Motor neuron (in vitro differentiated cells): ENCODE measurements around the gene ARHGAP21. TPM values are rescaled to one million over a fixed set of nuclear protein-coding genes. Genes with fewer than 3 reads are reported as not detected.

Experiments used
- ATAC-seq, 8 experiments: fragments of 200-7000 bp; cut with Tn5 transposase; replicated peaks in 6 of 8; 2 replicates each; pipeline ENCODE4 v1.8.0; 2021; ENCODE audit warnings: mild to moderate bottlenecking in 8 of 8, moderate library complexity in 8 of 8
- H3K27ac ChIP-seq, 2 donors: fragments of 250-450 bp; sonication (Bioruptor Pico); 2 replicates each; pipeline ENCODE4 v1.9.0; 2021; ENCODE audit warnings: antibody characterized with exemption in 2 of 2, mild to moderate bottlenecking in 2 of 2, moderate library complexity in 1 of 2
- H3K4me1 ChIP-seq, 2 donors: fragments of 250-450 bp; sonication (Bioruptor Pico); replicated peaks in 1 of 2; 2 replicates each; pipeline ENCODE4 v1.6.1; 2021; ENCODE audit warnings: antibody characterized with exemption in 2 of 2, mild to moderate bottlenecking in 2 of 2, moderate library complexity in 1 of 2
- H3K4me3 ChIP-seq, 5 donors: fragments of 250-450 bp; sonication (Bioruptor Pico); 2 replicates each; pipeline ENCODE4 v1.9.0; 2021; ENCODE audit warnings: antibody characterized with exemption in 5 of 5, mild to moderate bottlenecking in 5 of 5, moderate library complexity in 4 of 5
- WGBS, 10 experiments: fragments of 450-650 bp; shearing (Covaris generic); methylation state at CpG; one replicate each; pipeline ENCODE4 v1.0.0; 2022; 5-methylcytosine and 5-hydroxymethylcytosine counted together
- in situ Hi-C, 9 experiments: fragments of 400-800 bp; cut with MboI; loops; one replicate each; pipeline ENCODE4 v1.15.0; 2021; ENCODE audit warnings: low sequenced_read_pairs in 9 of 9, low pct_unique_long_range_greater_than_20kb in 2 of 9; ENCODE audit not compliant: unreplicated experiment in 9 of 9
- total RNA-seq, 8 experiments: library from RNA; unstranded; fragments of 300-600 nt; gene quantifications; 2 replicates each; pipeline versions ENCODE4 v1.2.3 to v1.2.4, GENCODE V29; 2022

Gene ARHGAP21
- total RNA-seq, 8 experiments from 2014 or later: 73.0 to 94.1 (median 83.2) TPM

DNA sequence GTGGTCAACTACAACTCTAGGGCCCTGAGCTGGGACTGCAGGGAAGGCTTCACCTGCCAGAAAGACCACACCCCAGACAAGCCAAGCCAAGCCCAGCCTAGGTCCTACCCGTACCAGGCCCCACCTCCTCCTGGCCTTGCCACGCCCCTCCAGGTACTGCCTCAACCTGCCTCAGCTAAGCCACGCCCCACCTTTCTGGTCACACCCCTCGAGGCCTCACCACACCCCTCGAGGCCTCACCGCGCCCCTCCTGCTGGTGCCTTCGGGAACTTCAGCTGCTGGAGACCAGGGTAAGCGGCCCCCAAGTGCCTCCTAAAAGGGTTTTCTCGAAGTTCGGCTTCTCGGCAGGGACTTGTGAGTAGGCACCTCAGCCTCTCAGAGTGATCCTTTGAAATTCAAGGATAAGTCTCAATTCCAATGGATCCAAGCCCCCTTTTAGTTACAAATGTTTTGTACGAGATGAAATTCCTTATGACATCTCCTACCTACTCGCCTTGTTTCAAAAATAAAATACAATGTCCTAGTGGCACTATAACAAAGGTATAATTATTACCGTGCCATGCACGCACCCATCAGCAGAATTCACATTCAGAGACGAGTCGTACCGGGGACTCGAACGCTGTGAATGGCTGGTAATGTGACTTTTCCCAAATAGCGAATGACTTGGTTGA lies 171.2 kb downstream of the ARHGAP21 start:
- in situ Hi-C loops: loop anchor here in 1 of 9 experiments (25.0 kb wide), 1 partner anchor 1390 kb away; no protein-coding TSS in a partner anchor
- Histone ChIP-seq H3K4me1 (peaks cover 0 to 4% of the 10 kb centered on the region in 2 donors), H3K27ac (no peak overlapping the region), H3K4me3 (no peak overlapping the region)
- peak in 1 of 8 experiments; percentile 53 for ATAC-seq
- 20 to 96% (median 80%) methylated on average over 1 to 16 of the region's 22 CpGs; no CpG with 5 or more reads in 2 of the 10 experiments for WGBS, 10 experiments

DNA sequence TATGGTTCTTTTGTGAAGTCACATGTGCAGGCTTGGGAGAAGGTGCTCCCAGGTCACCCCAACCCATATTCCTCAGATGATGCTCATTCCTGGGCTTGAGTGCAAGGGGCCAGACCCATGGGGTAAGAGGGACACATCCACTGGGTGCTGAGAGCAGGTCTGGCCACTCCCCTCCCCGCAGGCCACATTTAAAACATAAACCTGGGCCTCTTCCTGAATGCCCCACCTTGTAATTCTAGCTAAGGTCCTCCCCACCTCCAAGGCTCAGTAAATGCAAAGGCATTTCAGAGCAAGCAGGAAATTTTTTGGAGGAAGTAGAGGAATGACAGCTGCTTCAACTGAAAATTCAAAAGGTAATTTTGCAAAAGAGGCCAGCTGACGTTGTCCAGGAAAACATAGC lies 172.5 kb downstream of the ARHGAP21 start:
- in situ Hi-C loops: loop anchor here in 1 of 9 experiments (25.0 kb wide), 1 partner anchor 1389 kb away; no protein-coding TSS in a partner anchor
- H3K4me1 ChIP-seq: no peaks in the 10 kb centered on the region
- ATAC-seq: peak in 3 of 8 experiments; percentile 34 to 48 (median 42)
- H3K27ac ChIP-seq: no peak overlapping the region
- H3K4me3 ChIP-seq: no peak overlapping the region
- 29 to 100% (median 70%) methylated on average over 1 of the region's 2 CpGs; no CpG with 5 or more reads in 4 of the 10 experiments for WGBS, 10 experiments

DNA sequence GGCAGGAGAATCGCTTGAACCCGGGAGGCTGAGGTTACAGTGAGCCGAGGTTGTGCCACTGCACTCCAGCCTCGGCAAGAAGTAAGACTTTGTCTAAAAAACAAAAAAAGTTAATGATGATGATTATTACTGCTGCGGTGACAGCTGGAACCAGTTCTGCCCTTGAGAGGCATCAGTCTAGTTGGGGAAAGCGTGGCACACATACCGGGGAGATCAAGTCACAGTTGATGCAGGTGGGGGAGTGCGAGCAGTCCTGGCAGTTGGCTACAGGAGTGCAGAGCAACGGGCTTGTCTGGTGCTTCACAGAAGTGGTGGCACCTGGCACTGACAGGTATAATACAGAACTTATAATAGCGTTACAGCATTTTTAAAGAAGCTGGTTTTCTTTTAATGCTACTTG lies 173.0 kb downstream of the ARHGAP21 start:
- ATAC-seq: no peak
- no peak overlapping the region for H3K4me3 ChIP-seq
- 60 to 100% (median 88%) methylated on average over 1 to 7 of the region's 10 CpGs; no CpG with 5 or more reads in 4 of the 10 experiments for WGBS, 10 experiments
- in situ Hi-C loops: loop anchor here in 1 of 9 experiments (25.0 kb wide), 1 partner anchor 1388 kb away; no protein-coding TSS in a partner anchor
- H3K4me1 ChIP-seq: no peaks in the 10 kb centered on the region
- H3K27ac ChIP-seq: no peak overlapping the region

DNA sequence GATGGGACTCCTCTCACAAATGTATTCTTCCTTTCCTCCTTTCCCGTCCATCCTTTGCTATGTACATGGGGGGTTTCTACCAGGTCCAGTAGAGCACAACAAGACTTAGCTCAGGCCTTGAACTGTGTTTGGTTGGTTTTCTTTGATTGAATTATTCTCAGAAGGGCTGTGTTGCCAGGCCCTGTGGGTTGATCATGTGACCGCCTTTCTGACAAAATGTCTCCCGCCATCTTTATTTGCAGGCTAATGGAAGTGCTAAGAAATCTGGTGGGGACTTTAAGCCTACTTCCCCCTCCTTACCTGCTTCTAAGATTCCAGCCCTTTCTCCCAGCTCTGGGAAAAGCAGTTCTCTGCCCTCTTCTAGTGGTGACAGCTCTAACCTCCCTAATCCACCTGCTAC lies 178.1 kb downstream of the ARHGAP21 start:
- ATAC-seq: no peak
- Histone ChIP-seq H3K4me1 (peaks cover 0 to 4% of the 10 kb centered on the region in 2 donors), H3K27ac (no peak overlapping the region), H3K4me3 (no peak overlapping the region)
- 70 to 100% (median 85%) methylated on average over 1 to 3 of the region's 3 CpGs; no CpG with 5 or more reads in 4 of the 10 experiments for WGBS, 10 experiments
- in situ Hi-C loops: no loop called here

DNA sequence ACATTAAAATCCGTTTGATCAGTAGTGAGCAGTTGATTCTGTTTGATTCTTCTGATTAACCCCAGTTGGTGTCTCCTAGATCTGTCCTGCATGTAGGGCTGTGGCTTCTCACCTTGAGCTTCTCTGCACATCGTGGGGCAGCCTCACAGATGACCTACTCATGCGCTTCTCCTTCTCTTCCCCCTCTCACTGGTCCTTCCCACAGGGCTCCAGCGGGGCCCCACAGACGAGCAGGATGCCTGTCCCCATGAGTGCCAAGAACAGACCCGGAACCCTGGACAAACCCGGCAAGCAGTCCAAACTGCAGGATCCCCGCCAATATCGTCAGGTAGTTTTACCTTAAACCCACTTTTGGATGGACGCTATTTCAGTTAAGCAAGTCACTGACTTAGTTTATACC lies 178.9 kb downstream of the ARHGAP21 start:
- 86 to 100% (median 95%) methylated on average over 1 to 7 of the region's 10 CpGs; no CpG with 5 or more reads in 2 of the 10 experiments for WGBS, 10 experiments
- in situ Hi-C loops: no loop called here
- Histone ChIP-seq H3K4me1 (peaks cover 0 to 4% of the 10 kb centered on the region in 2 donors), H3K4me3 (no peak overlapping the region), H3K27ac (no peak overlapping the region)
- no peak for ATAC-seq

DNA sequence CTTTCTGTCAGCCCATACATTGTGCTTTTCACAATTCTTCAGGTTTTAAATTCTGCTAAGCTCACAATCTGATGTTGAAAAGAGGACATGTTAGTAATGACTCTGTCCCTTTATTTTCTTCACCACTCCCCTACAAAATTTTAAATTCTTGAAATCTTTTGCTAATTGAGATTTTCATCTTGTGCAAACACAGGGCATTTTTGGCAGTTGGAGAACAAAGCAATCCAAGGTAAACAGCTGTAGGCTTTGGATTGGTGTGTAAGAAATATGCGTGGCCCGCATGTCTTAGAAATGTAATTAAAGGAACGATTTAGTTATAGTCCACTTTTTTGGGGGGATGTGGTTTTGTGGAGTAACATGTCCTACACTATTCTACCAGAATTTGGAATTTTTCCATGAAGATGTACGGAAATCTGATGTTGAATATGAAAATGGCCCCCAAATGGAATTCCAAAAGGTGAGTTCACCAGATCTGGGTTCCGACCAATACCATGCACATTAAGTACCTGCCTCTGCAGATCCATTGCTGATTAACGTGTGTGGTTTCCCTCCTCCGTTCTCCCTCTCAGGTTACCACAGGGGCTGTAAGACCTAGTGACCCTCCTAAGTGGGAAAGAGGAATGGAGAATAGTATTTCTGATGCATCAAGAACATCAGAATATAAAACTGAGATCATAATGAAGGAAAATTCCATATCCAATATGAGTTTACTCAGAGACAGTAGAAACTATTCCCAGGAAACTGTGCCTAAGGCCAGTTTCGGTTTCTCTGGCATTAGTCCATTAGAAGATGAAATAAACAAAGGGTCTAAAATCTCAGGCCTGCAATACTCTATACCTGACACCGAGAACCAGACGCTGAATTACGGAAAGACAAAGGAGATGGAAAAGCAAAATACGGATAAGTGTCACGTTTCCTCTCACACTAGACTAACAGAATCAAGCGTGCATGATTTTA lies 181.1 kb downstream of the ARHGAP21 start:
- H3K4me3 ChIP-seq: no peak overlapping the region
- 63 to 100% (median 94%) methylated on average over 3 to 12 of the region's 14 CpGs; no CpG with 5 or more reads in 1 of the 10 experiments for WGBS, 10 experiments

DNA sequence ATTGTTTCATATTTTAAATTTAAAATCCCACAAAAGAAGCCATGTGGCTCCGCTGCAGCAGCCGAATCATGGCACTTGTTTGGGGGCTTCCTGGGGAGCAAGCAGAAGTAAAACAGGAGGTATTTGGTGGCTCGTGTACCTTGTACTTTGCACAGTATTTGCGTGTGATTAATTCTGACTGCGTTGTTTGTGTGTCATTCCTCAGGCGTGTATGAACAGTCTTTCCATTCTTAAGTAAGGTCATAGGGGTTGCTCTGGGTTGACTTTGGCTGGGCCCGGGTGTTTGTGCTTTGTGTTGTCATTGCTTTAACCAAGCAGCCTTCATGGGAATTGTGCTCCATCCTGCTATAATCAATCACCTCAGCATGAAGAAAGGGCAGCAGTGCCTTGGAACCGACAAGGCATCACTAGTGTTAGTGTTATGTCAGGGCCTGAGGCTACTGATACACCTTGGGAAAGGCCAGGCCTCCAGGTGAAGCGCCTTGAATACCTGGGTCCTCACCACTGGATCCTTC lies 182.4 kb downstream of the ARHGAP21 start:
- ATAC-seq: peak in 2 of 8 experiments; percentile 38 to 98
- no peak overlapping the region for H3K4me3 ChIP-seq
- 51 to 100% (median 80%) methylated on average over 2 to 9 of the region's 9 CpGs; no CpG with 5 or more reads in 1 of the 10 experiments for WGBS, 10 experiments
- peaks cover 0 to 4% of the 10 kb centered on the region in 2 donors for H3K4me1 ChIP-seq
- no peak overlapping the region for H3K27ac ChIP-seq
- in situ Hi-C loops: no loop called here

More for the DNA sequence above, 181.1 kb downstream of the ARHGAP21 start:
- Histone ChIP-seq H3K4me1 (peaks cover 0 to 4% of the 10 kb centered on the region in 2 donors), H3K27ac (no peak overlapping the region)
- ATAC-seq: no peak
- in situ Hi-C loops: no loop called here

DNA sequence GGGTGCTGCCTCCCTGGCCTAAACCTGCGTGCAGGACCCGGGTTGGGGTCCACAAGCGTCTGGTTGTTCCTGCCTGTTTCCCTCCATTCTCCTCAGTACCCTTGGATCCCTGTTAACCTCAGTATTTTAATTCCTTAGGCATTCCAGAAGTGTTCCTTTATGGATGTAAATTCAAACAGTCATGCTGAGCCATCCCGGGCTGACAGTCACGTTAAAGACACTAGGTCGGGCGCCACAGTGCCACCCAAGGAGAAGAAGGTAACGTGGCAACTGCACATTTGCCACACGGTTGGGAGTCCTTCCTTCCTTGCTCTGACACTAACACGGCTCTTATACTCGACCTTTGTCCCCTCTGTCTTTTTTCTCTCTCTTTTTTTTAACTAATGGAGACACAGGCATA lies 187.1 kb downstream of the ARHGAP21 start:
- no peak for ATAC-seq
- in situ Hi-C loops: no loop called here
- Histone ChIP-seq H3K4me1 (peaks cover 0 to 9% of the 10 kb centered on the region in 2 donors), H3K4me3 (no peak overlapping the region), H3K27ac (no peak overlapping the region)
- 0 to 100% (median 86%) methylated on average over 1 to 10 of the region's 11 CpGs; no CpG with 5 or more reads in 1 of the 10 experiments for WGBS, 10 experiments

DNA sequence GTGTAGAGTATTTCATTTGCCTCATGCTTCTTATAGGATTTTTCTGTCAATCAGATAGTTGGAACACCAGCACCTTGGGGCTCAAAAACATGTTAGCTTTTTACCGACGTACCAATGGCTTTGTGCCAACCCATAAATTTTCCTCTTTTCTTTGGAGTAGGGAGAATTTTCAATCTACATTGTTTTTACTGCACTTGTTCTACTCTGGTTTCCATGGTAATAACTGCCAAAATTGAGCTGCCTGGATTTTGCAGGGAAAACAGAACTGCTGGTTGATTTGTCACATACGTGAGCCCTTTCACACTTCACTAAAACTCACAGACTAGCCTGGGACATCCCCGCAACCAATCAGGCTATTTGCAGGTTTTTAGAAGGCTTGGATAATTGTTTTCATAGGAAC lies 189.7 kb downstream of the ARHGAP21 start:
- WGBS, 10 experiments: 49 to 100% (median 79%) methylated on average over 2 to 4 of the region's 4 CpGs; no CpG with 5 or more reads in 2 of the 10 experiments
- Histone ChIP-seq H3K4me3 (no peak overlapping the region), H3K27ac (no peak overlapping the region), H3K4me1 (peaks cover 0 to 5% of the 10 kb centered on the region in 2 donors)
- ATAC-seq: peak in 1 of 8 experiments; percentile 28
- in situ Hi-C loops: no loop called here

Other genes starting within 250 kb of the ARHGAP21 start
- gene PRTFDC1, start 228.7 kb upstream of the ARHGAP21 start, total RNA-seq: 10 to 100 TPM in 5 of 8 experiments, 1 to 10 TPM in 3; 5.6 to 31.3 (median 10.1) TPM